GM19023 (cell line): ENCODE data around the gene TMEM222.

Experiments used
- ATAC-seq: cut with Tn5 transposase; IDR thresholded peaks from one replicate; pipeline ENCODE4 v1.9.1; 2021; ENCODE audit warnings: mild to moderate bottlenecking, moderate library complexity; ENCODE audit not compliant: unreplicated experiment

The TMEM222 gene

DNA sequence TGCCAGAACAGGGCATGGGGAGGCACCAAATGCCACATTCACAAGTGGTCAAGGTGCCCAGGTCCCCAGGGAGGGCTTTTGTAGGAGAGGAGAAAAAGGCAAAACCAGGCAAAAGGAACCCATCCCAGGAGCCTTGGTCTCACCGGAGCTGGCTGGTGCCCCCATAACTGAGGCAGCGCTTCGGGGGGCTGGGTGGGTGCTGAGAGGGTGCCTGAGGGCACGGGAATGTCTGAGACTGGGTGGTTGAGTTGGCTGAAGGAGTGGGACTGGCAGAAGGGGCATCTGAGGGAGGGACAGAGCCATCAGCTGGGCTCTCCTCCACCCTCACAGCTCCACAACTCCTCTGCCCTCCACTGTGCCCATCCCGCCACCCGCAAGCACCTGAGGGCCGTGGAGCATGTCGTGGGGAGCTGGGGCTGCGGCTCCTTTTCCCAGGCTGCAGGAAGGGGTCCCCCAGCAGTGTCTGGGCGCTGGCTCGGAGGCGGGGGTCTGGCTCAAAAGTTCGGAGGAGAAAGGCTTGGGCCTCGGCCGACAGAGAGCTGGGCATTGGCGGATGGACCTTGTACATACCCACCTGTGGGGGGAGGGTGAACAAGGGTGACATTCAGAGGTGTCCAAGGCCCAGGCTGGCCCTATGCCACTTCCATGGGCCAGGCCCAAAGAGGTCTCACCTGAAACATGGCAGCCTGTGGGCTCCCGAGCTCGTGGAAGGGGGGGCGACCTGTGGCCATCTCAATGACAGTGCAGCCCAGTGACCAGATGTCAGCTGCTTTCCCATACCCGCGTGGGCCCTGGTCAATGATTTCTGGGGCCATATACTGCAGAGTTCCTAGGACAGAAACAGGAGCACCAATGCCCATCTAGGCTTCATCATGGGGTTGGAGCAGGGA, 36.3 kb downstream of the TMEM222 start:
- no peak for ATAC-seq

- ATAC-seq, result no peak
Measured at GRCh38 chr1:27358928-27359313, 37.0 kb downstream of the TMEM222 start.

- ATAC-seq, result no peak
Measured at GRCh38 chr1:27359822-27360158, 37.8 kb downstream of the TMEM222 start.

GRCh38 chr1:27360159-27361043, 38.4 kb downstream of the TMEM222 start:
- ATAC-seq, result no peak

- no peak for ATAC-seq
Measured at GRCh38 chr1:27361044-27361402, 39.1 kb downstream of the TMEM222 start.

DNA sequence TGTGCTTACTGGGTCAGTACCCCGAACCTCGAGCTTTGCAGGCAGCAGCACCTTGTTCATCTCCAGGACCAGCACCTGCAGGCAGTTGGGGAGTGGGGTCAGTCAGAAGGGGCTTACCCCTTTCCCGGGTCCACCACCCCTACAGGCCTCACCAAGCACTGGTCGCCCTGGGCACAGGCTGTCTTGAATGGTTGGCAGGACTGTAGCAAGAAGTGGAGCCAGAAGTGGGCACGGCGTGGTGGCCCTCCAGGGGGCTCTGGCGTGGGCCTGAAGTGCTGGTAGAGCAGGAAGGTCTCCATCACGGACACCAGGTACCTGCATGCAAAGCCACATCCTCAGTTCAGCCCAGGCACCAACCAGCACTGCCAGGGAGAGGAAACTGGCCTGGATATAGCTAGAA, 39.6 kb downstream of the TMEM222 start:
- no peak for ATAC-seq

GRCh38 chr1:27363766-27364695, 42.1 kb downstream of the TMEM222 start:
- ATAC-seq, result no peak

DNA sequence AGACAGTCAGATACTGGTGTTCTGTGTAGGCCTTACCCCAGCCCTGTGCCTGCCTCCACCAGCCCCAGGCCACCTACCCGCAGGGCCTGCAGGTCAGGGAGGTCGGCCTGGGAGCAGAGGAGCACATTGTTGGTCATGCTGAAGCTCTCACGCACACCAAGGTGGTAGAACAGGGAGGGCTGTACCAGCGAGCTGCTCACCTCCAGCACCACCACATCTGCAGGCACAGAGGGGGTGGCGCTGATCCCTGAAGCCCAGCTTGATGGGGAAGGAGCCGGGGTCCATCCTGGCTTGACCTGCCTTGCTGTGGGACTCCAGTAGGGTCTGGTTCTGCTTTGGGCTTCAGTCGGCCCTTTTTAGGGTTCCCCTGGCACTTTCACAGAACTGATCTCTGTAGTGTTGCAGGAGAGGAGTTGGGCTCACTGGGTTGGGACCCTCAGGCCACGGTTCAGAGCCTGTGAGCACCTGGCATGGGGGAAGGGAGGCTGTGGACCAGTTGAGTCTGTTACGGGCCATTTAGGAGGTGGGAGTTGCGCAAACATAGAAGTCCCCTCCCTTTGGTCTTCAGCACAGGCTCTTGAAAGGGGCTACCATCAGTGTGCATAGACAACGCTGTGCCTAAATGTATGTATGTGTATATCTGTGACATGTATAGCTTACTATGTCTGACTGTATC, 42.9 kb downstream of the TMEM222 start:
- ATAC-seq, result no peak

DNA sequence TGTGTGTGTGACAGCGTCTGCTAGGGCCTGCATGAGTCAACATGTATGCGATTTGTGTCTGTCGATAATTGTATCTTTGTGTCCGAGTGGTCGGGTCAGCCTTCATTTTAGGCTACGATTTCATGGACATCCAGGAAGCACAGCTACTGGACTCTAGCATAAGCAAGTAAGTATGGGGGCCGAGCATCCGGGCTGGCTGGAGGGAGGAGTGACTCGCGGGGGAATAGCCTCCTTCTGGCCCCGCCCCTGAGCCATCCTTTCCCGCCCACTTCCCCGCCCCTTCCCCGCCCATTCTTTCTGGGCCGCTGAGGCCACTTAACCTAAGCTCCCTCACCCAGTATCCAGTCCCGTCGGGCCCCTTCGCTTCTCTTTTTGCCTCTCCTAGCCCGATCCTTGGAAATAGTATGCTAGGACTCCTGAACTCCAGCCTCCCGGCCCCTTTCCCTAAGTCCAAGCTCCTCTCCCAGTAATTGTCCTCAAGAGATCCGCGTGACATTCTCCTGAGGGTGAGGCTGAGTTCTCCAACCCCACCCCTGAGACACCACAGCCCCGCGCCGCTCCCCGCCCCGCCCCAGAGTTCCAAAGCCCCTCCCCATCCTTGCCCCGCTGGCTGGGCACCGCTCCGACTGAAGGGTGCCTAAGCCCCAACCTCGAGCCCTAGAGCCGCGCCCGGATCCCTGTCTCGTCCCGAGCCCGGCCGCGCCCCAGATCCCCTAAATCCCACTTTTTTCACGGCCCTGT, 43.6 kb downstream of the TMEM222 start:
- ATAC-seq, result peak; percentile 39

- peak; percentile 42 for ATAC-seq
Measured at GRCh38 chr1:27366113-27366410, 44.1 kb downstream of the TMEM222 start.

- peak; percentile 11 for ATAC-seq
Measured at GRCh38 chr1:27366411-27367159, 44.6 kb downstream of the TMEM222 start, which contains the start of gene MAP3K6. TSS of gene MAP3K6 (minus strand) at chr1:27366961. CDS start at chr1:27366597, 364 bp downstream.

GRCh38 chr1:27367160-27367650, 45.2 kb downstream of the TMEM222 start:
- ATAC-seq, result no peak

- no peak for ATAC-seq
Measured at GRCh38 chr1:27368869-27369582, 47.1 kb downstream of the TMEM222 start.

GRCh38 chr1:27372022-27372807, 50.3 kb downstream of the TMEM222 start:
- no peak for ATAC-seq

- no peak for ATAC-seq
Measured at GRCh38 chr1:27372808-27373690, 51.1 kb downstream of the TMEM222 start.

GRCh38 chr1:27374362-27375086, 52.6 kb downstream of the TMEM222 start, which contains the start of gene FCN3:
TSS of gene FCN3 (minus strand) at chr1:27374824. CDS start at chr1:27374818, 6 bp downstream.
- ATAC-seq, result no peak
